IMR-90 (cell line): ENCODE results near the gene LMTK2. TPM values are rescaled to one million over a fixed set of nuclear protein-coding genes. Genes with fewer than 3 reads are reported as not detected.

Source experiments
- ATAC-seq: fragments of 200-7000 bp; cut with Tn5 transposase; 2 replicates; pipeline ENCODE4 v1.9.1; 2020; ENCODE audit warnings: low read depth, mild to moderate bottlenecking, moderate library complexity
- BruUV-seq: library from RNA; stranded (reverse); fragments of 400-500 nt; replicated peaks from 2 replicates; lab custom pipeline; 2021; lab: Mats Ljungman, UMichigan
- CTCF ChIA-PET: fragments of 300-600 bp; formaldehyde crosslinking; extraction: SDS; loops from one replicate; lab custom pipeline; 2021; ENCODE audit warnings: antibody characterized with exemption; lab: Yijun Ruan, JAX
- POLR2A ChIA-PET: fragments of 300-600 bp; sonication (Branson Sonifier 250); formaldehyde crosslinking; loops from one replicate; lab custom pipeline; 2022; ENCODE audit warnings: antibody characterized with exemption; ENCODE audit not compliant: unreplicated experiment; lab: Charles Lee
- DNase-seq: peaks from one replicate; pipeline ENCODE4 v3.0.0; 2013
- H2AFZ ChIP-seq: replicated peaks from 2 replicates; pipeline ENCODE3; 2013; ENCODE audit warnings: low read length, mild to moderate bottlenecking; ENCODE audit not compliant: poor library complexity
- H2AK5ac ChIP-seq: 2 replicates; pipeline ENCODE4 v1.6.1; 2013; ENCODE audit warnings: low read depth, low read length, inconsistent platforms
- H2AK9ac ChIP-seq: replicated peaks from 2 replicates; pipeline ENCODE3; 2013; ENCODE audit warnings: mild to moderate bottlenecking, low read depth, low read length, moderate library complexity; ENCODE audit not compliant: poor library complexity
- H2BK120ac ChIP-seq: 2 replicates; pipeline ENCODE4 v1.6.1; 2013; ENCODE audit warnings: low read depth, low read length, inconsistent platforms
- H2BK15ac ChIP-seq: 3 replicates; pipeline ENCODE4 v1.6.1; 2013; ENCODE audit warnings: low read depth, low read length, inconsistent platforms
- H2BK20ac ChIP-seq: 2 replicates; pipeline ENCODE4 v1.6.1; 2013; ENCODE audit warnings: low read depth, mild to moderate bottlenecking, inconsistent platforms, low read length, moderate library complexity
- H2BK5ac ChIP-seq: 2 replicates; pipeline ENCODE4 v1.6.1; 2013; ENCODE audit warnings: mild to moderate bottlenecking, low read depth, low read length, inconsistent platforms; ENCODE audit not compliant: poor library complexity, severe bottlenecking
- H3K14ac ChIP-seq: replicated peaks from 2 replicates; pipeline ENCODE4 v1.6.1; 2013; ENCODE audit warnings: low read depth, low read length, inconsistent platforms
- H3K18ac ChIP-seq: 2 replicates; pipeline ENCODE4 v1.6.1; 2013; ENCODE audit warnings: low read depth, low read length, control low read depth
- H3K23ac ChIP-seq: 2 replicates; pipeline ENCODE4 v1.6.1; 2013; ENCODE audit warnings: low read depth, low read length, inconsistent platforms
- H3K27ac ChIP-seq: 2 replicates; pipeline ENCODE4 v1.5.1; 2013; ENCODE audit warnings: mild to moderate bottlenecking, control low read depth, low read length; ENCODE audit not compliant: insufficient read depth
- H3K27me3 ChIP-seq: 2 replicates; pipeline ENCODE4 v1.6.1; 2013; ENCODE audit warnings: low read length; ENCODE audit not compliant: control insufficient read depth, insufficient read depth
- H3K36me3 ChIP-seq: 2 replicates; pipeline ENCODE4 v1.6.1; 2013; ENCODE audit warnings: low read length, mixed read lengths; ENCODE audit not compliant: control insufficient read depth, insufficient read depth
- H3K4ac ChIP-seq: 2 replicates; pipeline ENCODE4 v1.6.1; 2013; ENCODE audit warnings: low read depth, low read length, inconsistent platforms
- H3K4me1 ChIP-seq: 2 replicates; pipeline ENCODE4 v1.6.1; 2013; ENCODE audit warnings: low read length, mixed read lengths; ENCODE audit not compliant: control insufficient read depth, insufficient read depth
- H3K4me2 ChIP-seq: 2 replicates; pipeline ENCODE4 v1.6.1; 2013; ENCODE audit warnings: low read depth, mild to moderate bottlenecking, control low read depth, low read length, moderate library complexity
- H3K4me3 ChIP-seq: 2 replicates; pipeline ENCODE4 v1.5.1; 2013; ENCODE audit warnings: low read depth, mild to moderate bottlenecking, control low read depth, low read length, moderate library complexity; ENCODE audit not compliant: insufficient read depth
- H3K56ac ChIP-seq: 2 replicates; pipeline ENCODE4 v1.6.1; 2013; ENCODE audit warnings: low read length, inconsistent platforms; ENCODE audit not compliant: insufficient read depth; ENCODE audit errors: extremely low read depth
- H3K79me1 ChIP-seq, 2 experiments: 2 replicates each; pipeline ENCODE4 v1.6.1; 2013; ENCODE audit warnings: low read length in 2 of 2, inconsistent platforms in 1 of 2, low read depth in 1 of 2
- H3K9ac ChIP-seq: 2 replicates; pipeline ENCODE4 v1.6.1; 2013; ENCODE audit warnings: low read depth, low read length, control low read depth
- H3K9me1 ChIP-seq: 2 replicates; pipeline ENCODE4 v1.6.1; 2013; ENCODE audit warnings: low read length, inconsistent platforms; ENCODE audit not compliant: insufficient read depth
- H3K9me3 ChIP-seq: 2 replicates; pipeline ENCODE4 v1.6.1; 2013; ENCODE audit warnings: low read length; ENCODE audit not compliant: control insufficient read depth, insufficient read depth
- H4K20me1 ChIP-seq: 2 replicates; pipeline ENCODE4 v1.6.1; 2013; ENCODE audit warnings: low read length, inconsistent platforms; ENCODE audit not compliant: insufficient read depth
- H4K5ac ChIP-seq: 2 replicates; pipeline ENCODE4 v1.6.1; 2013; ENCODE audit warnings: mild to moderate bottlenecking, low read depth, low read length, control low read depth
- H4K8ac ChIP-seq, 2 experiments: 2 replicates each; pipeline ENCODE4 v1.6.1; 2013; ENCODE audit warnings: low read depth in 2 of 2, low read length in 2 of 2, control low read depth in 1 of 2, inconsistent platforms in 1 of 2
- H4K91ac ChIP-seq: 2 replicates; pipeline ENCODE4 v1.6.1; 2013; ENCODE audit warnings: low read depth, low read length, inconsistent platforms; ENCODE audit not compliant: insufficient read depth
- BHLHE40 ChIP-seq: fragments of 150-350 bp; IDR thresholded peaks from 2 replicates; pipeline ENCODE4 v1.6.1; 2016; ENCODE audit warnings: mild to moderate bottlenecking, low read depth, low read length
- CEBPB ChIP-seq: IDR thresholded peaks from 2 replicates; pipeline ENCODE4 v1.6.1; 2012; ENCODE audit warnings: low read depth, low read length, improper control_type of control experiment
- CHD1 ChIP-seq: IDR thresholded peaks from 2 replicates; pipeline ENCODE4 v1.6.1; 2012; ENCODE audit warnings: low read depth, low read length, improper control_type of control experiment
- FOS ChIP-seq: fragments of 150-350 bp; IDR thresholded peaks from 2 replicates; pipeline ENCODE4 v1.6.1; 2016; ENCODE audit warnings: low read depth, low read length
- NFE2L2 ChIP-seq: fragments of 150-350 bp; IDR thresholded peaks from 2 replicates; pipeline ENCODE4 v1.6.1; 2016; ENCODE audit warnings: low read depth, mild to moderate bottlenecking, low read length
- POLR2A ChIP-seq: IDR thresholded peaks from 2 replicates; pipeline ENCODE4 v1.6.1; 2012; ENCODE audit warnings: mild to moderate bottlenecking, low read depth, low read length
- USF2 ChIP-seq: fragments of 150-350 bp; IDR thresholded peaks from 2 replicates; pipeline ENCODE4 v1.6.1; 2017; ENCODE audit warnings: mild to moderate bottlenecking, antibody characterized with exemption, low read length, low read depth
- WGBS, 2 experiments: methylation state at CpG; one replicate each; pipeline versions ENCODE4 v1.1.5 to v1.1.7; 2013; ENCODE audit warnings: missing lambda C conversion rate in 2 of 2; ENCODE audit not compliant: insufficient read length in 1 of 2; ENCODE audit errors: extremely low coverage in 2 of 2; 5-methylcytosine and 5-hydroxymethylcytosine counted together
- dilution Hi-C: fragments of 300-500 bp; cut with HindIII; formaldehyde crosslinking; loops from one replicate; pipeline ENCODE4 v1.14.3; 2018; ENCODE audit warnings: low sequenced_read_pairs; ENCODE audit not compliant: unreplicated experiment
- in situ Hi-C: fragments of 300-500 bp; cut with MboI; formaldehyde crosslinking; loops from 3 replicates; pipeline ENCODE4 v1.14.3; 2019; ENCODE audit warnings: low sequenced_read_pairs, inconsistent platforms, mixed read lengths
- intact Hi-C: fragments of 100-400 bp; cut with micrococcal nuclease; formaldehyde crosslinking; loops from 2 replicates; pipeline ENCODE4 v1.10.0; 2022
- polyA plus RNA-seq, 3 experiments: library from polyadenylated mRNA; depleted of rRNA; stranded (reverse); fragments of >200 nt; gene quantifications; 2 replicates each; pipeline ENCODE4 v1.2.3, GENCODE V29; 2012; ENCODE audit warnings: low replicate concordance in 1 of 3
- total RNA-seq: library from RNA; depleted of rRNA; stranded (reverse); fragments of >200 nt; gene quantifications from 2 replicates; pipeline ENCODE4 v1.2.3, GENCODE V29; 2012

The LMTK2 gene
- total and polyA plus RNA-seq, 2 of the 4 experiments (the other 2 are of a cell fraction): 4.4 to 5.0 TPM

GRCh38 chr7:98187138-98187502 is 80.5 kb downstream of the LMTK2 start:
- Histone ChIP-seq H4K8ac (no peak overlapping the region; a peak in 1 of 4 replicates), H2BK15ac (no peak overlapping the region), H2BK20ac (no peak overlapping the region), H3K9ac (no peak overlapping the region; the same call in 1 of the 2 replicates), H2AFZ (no peak overlapping the region), H3K23ac (no peak overlapping the region), H3K27me3 (no peaks in the 10 kb centered on the region), H3K14ac (no peak overlapping the region), H3K9me1 (no peaks in the 10 kb centered on the region), H3K4me1 (peaks cover 3% of the 10 kb centered on the region), H3K27ac (no peak overlapping the region), H3K56ac (no peak overlapping the region), H4K91ac (no peak overlapping the region), H4K5ac (no peak overlapping the region), H3K4me3 (no peak overlapping the region), H3K9me3 (no peaks in the 10 kb centered on the region), H3K36me3 (peaks cover 11% of the 10 kb centered on the region; the same call in 1 of the 2 replicates), H2BK120ac (peak overlapping the region; percentile 30; the same call in 1 of the 2 replicates), H3K4me2 (peak overlapping the region; percentile 50; the same call in 1 of the 2 replicates), H2AK9ac (no peak overlapping the region), H4K20me1 (no peaks in the 10 kb centered on the region), H3K79me1 (no peaks in the 10 kb centered on the region; a peak in 2 of 4 replicates), H2AK5ac (no peak overlapping the region), H3K4ac (no peak overlapping the region), H3K18ac (no peak overlapping the region), H2BK5ac (peak overlapping the region; percentile 37)
- dilution Hi-C loops: no loop called here
- no CpG with 5 or more reads among the region's 1 CpG for WGBS, 2 experiments
- ATAC-seq: peak; percentile 38
- no peak for DNase-seq
- CTCF ChIA-PET: interaction anchor here (2.5 kb wide), 1 partner anchor 19 kb away, joined by 8 read pairs; no protein-coding TSS in a partner anchor
- intact Hi-C loops: no loop called here
- no peak for TF ChIP-seq USF2
- TF ChIP-seq FOS: no peak
- no peak for TF ChIP-seq CHD1
- no peak for TF ChIP-seq NFE2L2
- TF ChIP-seq BHLHE40: no peak
- TF ChIP-seq POLR2A: no peak
- no peak for TF ChIP-seq CEBPB
- no TSS peak for BruUV-seq
- POLR2A ChIA-PET: no interaction called here
- in situ Hi-C loops: no loop called here
